SK-N-SH treated with all-trans-retinoic acid at 6 μM for 48 hours (cell line): Measurements from ENCODE around the gene GLA.

ENCODE experiments used
- ATAC-seq: fragments of 200-7000 bp; cut with Tn5 transposase; 3 replicates; pipeline ENCODE4 v1.9.1; 2020; ENCODE audit warnings: mild to moderate bottlenecking, moderate library complexity
- ARNTL ChIP-seq: fragments of 450-650 bp; formaldehyde crosslinking; IDR thresholded peaks from 2 replicates; pipeline ENCODE4 v1.5.0; 2020; ENCODE audit warnings: low read depth, mild to moderate bottlenecking, moderate library complexity, borderline replicate concordance
- CSDC2 ChIP-seq: fragments of 250-450 bp; sonication (Bioruptor Pico); IDR thresholded peaks from 2 replicates; pipeline ENCODE4 v1.5.0; 2020; ENCODE audit warnings: mild to moderate bottlenecking, moderate library complexity
- ESRRG ChIP-seq: fragments of 250-450 bp; sonication (Bioruptor Pico); IDR thresholded peaks from 2 replicates; pipeline ENCODE4 v1.6.1; 2021; ENCODE audit warnings: mild to moderate bottlenecking
- GLIS3 ChIP-seq: fragments of 250-450 bp; sonication (Bioruptor Pico); IDR thresholded peaks from 2 replicates; pipeline ENCODE4 v1.5.0; 2020; ENCODE audit warnings: mild to moderate bottlenecking, moderate library complexity
- ISL1 ChIP-seq: fragments of 250-450 bp; sonication (Bioruptor Pico); IDR thresholded peaks from 2 replicates; pipeline ENCODE4 v2.1.2; 2022; ENCODE audit warnings: mild to moderate bottlenecking, moderate library complexity
- OSR1 ChIP-seq: fragments of 250-450 bp; sonication (Bioruptor Pico); IDR thresholded peaks from 2 replicates; pipeline ENCODE4 v1.8.0; 2022; ENCODE audit warnings: moderate library complexity, mild to moderate bottlenecking, inconsistent platforms
- PPARA ChIP-seq: fragments of 250-450 bp; sonication (Bioruptor Pico); IDR thresholded peaks from 2 replicates; pipeline ENCODE4 v1.5.0; 2020; ENCODE audit warnings: mild to moderate bottlenecking, borderline replicate concordance
- SNAI2 ChIP-seq: fragments of 250-450 bp; sonication (Bioruptor Pico); IDR thresholded peaks from 2 replicates; pipeline ENCODE4 v1.5.0; 2020; ENCODE audit warnings: mild to moderate bottlenecking, moderate library complexity
- TCF4 ChIP-seq: fragments of 250-450 bp; sonication (Bioruptor Pico); IDR thresholded peaks from 2 replicates; pipeline ENCODE4 v1.8.0; 2021; ENCODE audit warnings: mild to moderate bottlenecking, moderate library complexity, borderline replicate concordance
- TOX ChIP-seq: fragments of 250-450 bp; sonication (Bioruptor Pico); IDR thresholded peaks from 2 replicates; pipeline ENCODE4 v1.8.0; 2021; ENCODE audit warnings: mild to moderate bottlenecking, moderate library complexity, borderline replicate concordance
- ZC3H10 ChIP-seq: fragments of 250-450 bp; sonication (Bioruptor Pico); IDR thresholded peaks from 2 replicates; pipeline ENCODE4 v1.5.1; 2021; ENCODE audit warnings: mild to moderate bottlenecking, moderate library complexity
- ZFP3 ChIP-seq: fragments of 250-450 bp; sonication (Bioruptor Pico); IDR thresholded peaks from 2 replicates; pipeline ENCODE4 v1.5.0; 2020; ENCODE audit warnings: mild to moderate bottlenecking, moderate library complexity
- ZFP30 ChIP-seq: fragments of 450-650 bp; formaldehyde crosslinking; IDR thresholded peaks from 2 replicates; pipeline ENCODE4 v1.5.0; 2022; ENCODE audit warnings: mild to moderate bottlenecking, moderate library complexity
- ZNF565 ChIP-seq: fragments of 450-650 bp; formaldehyde crosslinking; conservative IDR thresholded peaks from 2 replicates; pipeline ENCODE4 v1.5.0; 2020; ENCODE audit warnings: low read depth, mild to moderate bottlenecking, moderate library complexity
- ZNF70 ChIP-seq: fragments of 450-650 bp; formaldehyde crosslinking; IDR thresholded peaks from 2 replicates; pipeline ENCODE4 v1.5.0; 2020; ENCODE audit warnings: mild to moderate bottlenecking, moderate library complexity
- ZNF8 ChIP-seq: fragments of 450-650 bp; formaldehyde crosslinking; IDR thresholded peaks from 2 replicates; pipeline ENCODE4 v1.5.0; 2020; ENCODE audit warnings: mild to moderate bottlenecking, moderate library complexity
- TF ChIP-seq, protein P1 (sequence below): fragments of 250-450 bp; sonication (Bioruptor Pico); IDR thresholded peaks from 2 replicates; pipeline ENCODE4 v1.8.0; 2020; ENCODE audit warnings: mild to moderate bottlenecking, moderate library complexity, borderline replicate concordance
- TF ChIP-seq, protein P2 (sequence below): fragments of 250-450 bp; sonication (Bioruptor Pico); IDR thresholded peaks from 2 replicates; pipeline ENCODE4 v1.5.1; 2020; ENCODE audit warnings: low read depth, mild to moderate bottlenecking, moderate library complexity
- TF ChIP-seq, protein P3 (sequence below): fragments of 250-450 bp; sonication (Bioruptor Pico); IDR thresholded peaks from 2 replicates; pipeline ENCODE4 v1.5.1; 2021; ENCODE audit warnings: mild to moderate bottlenecking, moderate library complexity
- TF ChIP-seq, protein P4 (sequence below): fragments of 250-450 bp; sonication (Bioruptor Pico); IDR thresholded peaks from 2 replicates; pipeline ENCODE4 v1.5.0; 2020; ENCODE audit warnings: mild to moderate bottlenecking, moderate library complexity

Gene GLA

DNA sequence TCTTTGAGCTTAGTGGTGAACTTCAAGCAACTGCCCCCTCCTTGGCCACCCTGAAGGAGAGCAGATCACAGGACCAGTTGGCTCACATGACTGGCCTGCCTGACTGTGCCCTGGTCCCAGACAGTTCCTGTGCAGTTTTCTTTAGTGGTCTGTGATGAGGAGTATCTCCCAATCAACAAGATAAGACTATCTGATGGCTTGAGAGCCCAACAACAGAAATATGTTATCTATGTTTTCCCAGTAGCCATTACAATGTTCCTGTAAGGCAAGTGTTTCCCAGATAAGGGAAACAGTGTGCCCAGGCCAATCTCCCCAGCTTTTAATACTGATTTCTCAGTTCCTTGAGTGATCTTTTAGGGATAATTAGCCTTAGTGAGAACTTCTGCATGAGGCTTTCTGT lies 45.0 kb downstream of the GLA start:
- no peak for ATAC-seq
- TF ChIP-seq ZNF8: no peak
- no peak for TF ChIP-seq CSDC2 (CRISPR knock-in tag)

DNA sequence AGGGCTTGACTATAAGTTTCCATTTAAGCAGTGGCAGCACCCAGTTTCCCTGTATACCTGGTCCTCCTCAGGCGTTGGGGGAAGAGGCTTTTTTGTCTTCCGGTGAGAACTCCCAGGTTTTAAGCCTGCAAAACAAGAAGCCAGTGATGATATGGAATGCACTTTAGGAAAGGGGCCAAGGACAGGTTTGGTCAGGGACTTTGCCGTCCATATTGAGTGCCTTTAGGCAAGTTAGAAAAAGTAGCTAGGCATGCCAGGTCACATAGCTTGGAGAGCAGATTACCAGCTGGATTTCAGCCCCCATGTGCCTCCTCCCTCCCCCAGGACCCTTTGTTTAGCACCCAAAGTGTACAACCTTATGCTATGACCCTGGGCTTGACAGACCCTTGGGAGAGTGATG lies 45.6 kb downstream of the GLA start:
- ATAC-seq: no peak
- no peak for TF ChIP-seq TOX (CRISPR knock-in tag)
- TF ChIP-seq, protein P1, sequence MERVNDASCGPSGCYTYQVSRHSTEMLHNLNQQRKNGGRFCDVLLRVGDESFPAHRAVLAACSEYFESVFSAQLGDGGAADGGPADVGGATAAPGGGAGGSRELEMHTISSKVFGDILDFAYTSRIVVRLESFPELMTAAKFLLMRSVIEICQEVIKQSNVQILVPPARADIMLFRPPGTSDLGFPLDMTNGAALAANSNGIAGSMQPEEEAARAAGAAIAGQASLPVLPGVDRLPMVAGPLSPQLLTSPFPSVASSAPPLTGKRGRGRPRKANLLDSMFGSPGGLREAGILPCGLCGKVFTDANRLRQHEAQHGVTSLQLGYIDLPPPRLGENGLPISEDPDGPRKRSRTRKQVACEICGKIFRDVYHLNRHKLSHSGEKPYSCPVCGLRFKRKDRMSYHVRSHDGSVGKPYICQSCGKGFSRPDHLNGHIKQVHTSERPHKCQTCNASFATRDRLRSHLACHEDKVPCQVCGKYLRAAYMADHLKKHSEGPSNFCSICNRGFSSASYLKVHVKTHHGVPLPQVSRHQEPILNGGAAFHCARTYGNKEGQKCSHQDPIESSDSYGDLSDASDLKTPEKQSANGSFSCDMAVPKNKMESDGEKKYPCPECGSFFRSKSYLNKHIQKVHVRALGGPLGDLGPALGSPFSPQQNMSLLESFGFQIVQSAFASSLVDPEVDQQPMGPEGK (CRISPR knock-in tag): no peak
- TF ChIP-seq, protein P2, sequence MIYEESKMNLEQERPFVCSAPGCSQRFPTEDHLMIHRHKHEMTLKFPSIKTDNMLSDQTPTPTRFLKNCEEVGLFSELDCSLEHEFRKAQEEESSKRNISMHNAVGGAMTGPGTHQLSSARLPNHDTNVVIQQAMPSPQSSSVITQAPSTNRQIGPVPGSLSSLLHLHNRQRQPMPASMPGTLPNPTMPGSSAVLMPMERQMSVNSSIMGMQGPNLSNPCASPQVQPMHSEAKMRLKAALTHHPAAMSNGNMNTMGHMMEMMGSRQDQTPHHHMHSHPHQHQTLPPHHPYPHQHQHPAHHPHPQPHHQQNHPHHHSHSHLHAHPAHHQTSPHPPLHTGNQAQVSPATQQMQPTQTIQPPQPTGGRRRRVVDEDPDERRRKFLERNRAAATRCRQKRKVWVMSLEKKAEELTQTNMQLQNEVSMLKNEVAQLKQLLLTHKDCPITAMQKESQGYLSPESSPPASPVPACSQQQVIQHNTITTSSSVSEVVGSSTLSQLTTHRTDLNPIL (CRISPR knock-in tag): no peak
- TF ChIP-seq ZFP3 (CRISPR knock-in tag): no peak
- TF ChIP-seq CSDC2 (CRISPR knock-in tag): no peak
- TF ChIP-seq ZNF8: no peak

DNA sequence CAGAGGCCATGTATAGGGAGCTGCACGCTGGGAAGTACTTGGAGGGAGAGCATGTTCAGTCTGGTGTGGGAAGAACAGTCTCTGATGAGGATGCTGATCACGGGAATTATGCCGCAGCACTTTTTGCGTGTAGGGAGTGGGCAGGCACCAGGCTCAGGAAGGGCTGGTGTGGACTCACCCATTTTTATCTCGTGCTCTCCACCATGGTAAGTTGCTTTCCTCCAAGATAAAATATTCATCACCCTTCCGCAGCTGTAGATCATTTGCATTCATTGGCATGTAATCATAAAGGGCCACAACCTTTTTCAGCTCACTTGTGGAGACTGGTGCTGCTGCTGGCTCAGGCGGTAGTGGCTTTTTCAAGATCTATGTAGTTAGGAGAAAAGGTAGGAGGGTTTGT lies 47.3 kb downstream of the GLA start:
- ATAC-seq: no peak
- no peak for TF ChIP-seq ARNTL (CRISPR knock-in tag)
- no peak for TF ChIP-seq ZFP30
- TF ChIP-seq PPARA (CRISPR knock-in tag): no peak
- TF ChIP-seq, protein P3, sequence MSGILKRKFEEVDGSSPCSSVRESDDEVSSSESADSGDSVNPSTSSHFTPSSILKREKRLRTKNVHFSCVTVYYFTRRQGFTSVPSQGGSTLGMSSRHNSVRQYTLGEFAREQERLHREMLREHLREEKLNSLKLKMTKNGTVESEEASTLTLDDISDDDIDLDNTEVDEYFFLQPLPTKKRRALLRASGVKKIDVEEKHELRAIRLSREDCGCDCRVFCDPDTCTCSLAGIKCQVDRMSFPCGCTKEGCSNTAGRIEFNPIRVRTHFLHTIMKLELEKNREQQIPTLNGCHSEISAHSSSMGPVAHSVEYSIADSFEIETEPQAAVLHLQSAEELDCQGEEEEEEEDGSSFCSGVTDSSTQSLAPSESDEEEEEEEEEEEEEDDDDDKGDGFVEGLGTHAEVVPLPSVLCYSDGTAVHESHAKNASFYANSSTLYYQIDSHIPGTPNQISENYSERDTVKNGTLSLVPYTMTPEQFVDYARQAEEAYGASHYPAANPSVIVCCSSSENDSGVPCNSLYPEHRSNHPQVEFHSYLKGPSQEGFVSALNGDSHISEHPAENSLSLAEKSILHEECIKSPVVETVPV (CRISPR knock-in tag): no peak
- TF ChIP-seq ZNF70 (CRISPR knock-in tag): no peak
- TF ChIP-seq ISL1 (CRISPR knock-in tag): no peak
- no peak for TF ChIP-seq ZNF565
- TF ChIP-seq OSR1 (CRISPR knock-in tag): no peak
- no peak for TF ChIP-seq TCF4 (CRISPR knock-in tag)
- TF ChIP-seq ZFP3 (CRISPR knock-in tag): no peak
- no peak for TF ChIP-seq GLIS3
- TF ChIP-seq ESRRG: no peak
- TF ChIP-seq, protein P4, sequence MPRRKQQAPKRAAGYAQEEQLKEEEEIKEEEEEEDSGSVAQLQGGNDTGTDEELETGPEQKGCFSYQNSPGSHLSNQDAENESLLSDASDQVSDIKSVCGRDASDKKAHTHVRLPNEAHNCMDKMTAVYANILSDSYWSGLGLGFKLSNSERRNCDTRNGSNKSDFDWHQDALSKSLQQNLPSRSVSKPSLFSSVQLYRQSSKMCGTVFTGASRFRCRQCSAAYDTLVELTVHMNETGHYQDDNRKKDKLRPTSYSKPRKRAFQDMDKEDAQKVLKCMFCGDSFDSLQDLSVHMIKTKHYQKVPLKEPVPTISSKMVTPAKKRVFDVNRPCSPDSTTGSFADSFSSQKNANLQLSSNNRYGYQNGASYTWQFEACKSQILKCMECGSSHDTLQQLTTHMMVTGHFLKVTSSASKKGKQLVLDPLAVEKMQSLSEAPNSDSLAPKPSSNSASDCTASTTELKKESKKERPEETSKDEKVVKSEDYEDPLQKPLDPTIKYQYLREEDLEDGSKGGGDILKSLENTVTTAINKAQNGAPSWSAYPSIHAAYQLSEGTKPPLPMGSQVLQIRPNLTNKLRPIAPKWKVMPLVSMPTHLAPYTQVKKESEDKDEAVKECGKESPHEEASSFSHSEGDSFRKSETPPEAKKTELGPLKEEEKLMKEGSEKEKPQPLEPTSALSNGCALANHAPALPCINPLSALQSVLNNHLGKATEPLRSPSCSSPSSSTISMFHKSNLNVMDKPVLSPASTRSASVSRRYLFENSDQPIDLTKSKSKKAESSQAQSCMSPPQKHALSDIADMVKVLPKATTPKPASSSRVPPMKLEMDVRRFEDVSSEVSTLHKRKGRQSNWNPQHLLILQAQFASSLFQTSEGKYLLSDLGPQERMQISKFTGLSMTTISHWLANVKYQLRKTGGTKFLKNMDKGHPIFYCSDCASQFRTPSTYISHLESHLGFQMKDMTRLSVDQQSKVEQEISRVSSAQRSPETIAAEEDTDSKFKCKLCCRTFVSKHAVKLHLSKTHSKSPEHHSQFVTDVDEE (CRISPR knock-in tag): no peak
- no peak for TF ChIP-seq CSDC2 (CRISPR knock-in tag)
- TF ChIP-seq ZC3H10 (CRISPR knock-in tag): no peak
- no peak for TF ChIP-seq SNAI2 (CRISPR knock-in tag)
- TF ChIP-seq, protein P1 (CRISPR knock-in tag): no peak

DNA sequence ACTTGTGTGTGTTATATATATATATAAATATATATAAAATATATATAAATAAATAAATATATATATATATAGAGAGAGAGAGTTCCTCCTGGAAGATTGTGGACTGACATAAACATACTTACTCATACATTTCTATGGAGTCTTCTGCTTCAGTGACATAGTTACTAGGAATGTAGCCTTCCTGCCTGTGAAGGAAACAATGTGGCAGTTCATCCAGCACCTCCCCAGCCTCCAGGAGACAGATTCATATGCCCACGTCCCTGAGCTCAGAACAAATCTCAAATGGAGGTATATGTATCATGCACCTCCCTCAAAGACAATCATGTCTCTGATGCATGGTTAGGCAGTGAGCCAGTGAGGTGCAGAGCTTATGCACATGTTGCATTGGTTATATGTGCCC lies 47.8 kb downstream of the GLA start:
- ATAC-seq: no peak
- no peak for TF ChIP-seq ARNTL (CRISPR knock-in tag)
- no peak for TF ChIP-seq GLIS3
- TF ChIP-seq, all 23 proteins: peak for 0
